ENCODE results near the gene LRP1B. TPM values are rescaled to one million over a fixed set of nuclear protein-coding genes. Genes with fewer than 3 reads are reported as not detected.

LRP1B gene
- total and polyA plus RNA-seq, 8 donors = 0.03 to 1.6 (median 0.84) TPM

- H3K36me3 ChIP-seq = no peaks in the 10 kb centered on the region
- H3K9me3 ChIP-seq = no peaks in the 10 kb centered on the region
- no peak overlapping the region for H3K4me3 ChIP-seq
- no peaks in the 10 kb centered on the region for H3K27me3 ChIP-seq
- ATAC-seq = no peak
- intact Hi-C loops (cut with DNase I) = no loop called here
- no peak overlapping the region for H3K27ac ChIP-seq
- H3K4me1 ChIP-seq = no peaks in the 10 kb centered on the region
- TF ChIP-seq CTCF (IDR thresholded peaks at IDR 0.05) = no peak
- no peak for DNase-seq
Observed at GRCh38 chr2:141848191-141848590, 282.6 kb downstream of the LRP1B start.

GRCh38 chr2:141844231-141844630 lies 286.6 kb downstream of the LRP1B start:
- no peak for ATAC-seq
- Histone ChIP-seq H3K9me3 (no peaks in the 10 kb centered on the region), H3K36me3 (no peaks in the 10 kb centered on the region), H3K4me1 (no peaks in the 10 kb centered on the region), H3K27ac (no peak overlapping the region), H3K27me3 (no peaks in the 10 kb centered on the region), H3K4me3 (no peak overlapping the region)
- DNase-seq = no peak
- no peak for TF ChIP-seq CTCF (IDR thresholded peaks at IDR 0.05)
- intact Hi-C loops (cut with DNase I) = no loop called here

GRCh38 chr2:141835103-141835502 lies 295.7 kb downstream of the LRP1B start:
- H3K4me3 ChIP-seq = no peak overlapping the region
- H3K36me3 ChIP-seq = no peaks in the 10 kb centered on the region
- no peak overlapping the region for H3K27ac ChIP-seq
- no peaks in the 10 kb centered on the region for H3K4me1 ChIP-seq
- no peaks in the 10 kb centered on the region for H3K9me3 ChIP-seq
- H3K27me3 ChIP-seq = no peaks in the 10 kb centered on the region
- no peak for DNase-seq
- intact Hi-C loops (cut with DNase I) = no loop called here
- ATAC-seq = no peak
- no peak for TF ChIP-seq CTCF (IDR thresholded peaks at IDR 0.05)

- ATAC-seq (no peak), DNase-seq (no peak)
- no peaks in the 10 kb centered on the region for H3K27me3 ChIP-seq
- no peaks in the 10 kb centered on the region for H3K36me3 ChIP-seq
- no peak overlapping the region for H3K27ac ChIP-seq
- H3K4me1 ChIP-seq = no peaks in the 10 kb centered on the region
- intact Hi-C loops (cut with DNase I) = no loop called here
- H3K4me3 ChIP-seq = no peak overlapping the region
- no peak for TF ChIP-seq CTCF (IDR thresholded peaks at IDR 0.05)
- peaks cover 0 to 2% of the 10 kb centered on the region in 2 donors for H3K9me3 ChIP-seq
Observed at GRCh38 chr2:141828761-141829160, 302.1 kb downstream of the LRP1B start.

- DNase-seq = no peak
- Histone ChIP-seq H3K36me3 (no peaks in the 10 kb centered on the region), H3K27ac (no peak overlapping the region), H3K27me3 (no peaks in the 10 kb centered on the region), H3K4me1 (no peaks in the 10 kb centered on the region), H3K4me3 (no peak overlapping the region), H3K9me3 (peaks cover 0 to 2% of the 10 kb centered on the region in 2 donors)
- no peak for TF ChIP-seq CTCF (IDR thresholded peaks at IDR 0.05)
- intact Hi-C loops (cut with DNase I) = no loop called here
- no peak for ATAC-seq
Observed at GRCh38 chr2:141824790-141825189, 306.0 kb downstream of the LRP1B start.

All from left lung (tissue), 10 donors.